ENCODE measurements around the gene TMEM50A. TPM values are rescaled to one million over a fixed set of nuclear protein-coding genes. Genes with fewer than 3 reads are reported as not detected.

Gene TMEM50A
- total and polyA plus RNA-seq, 9 of the 15 experiments (the other 6 are each of a cell fraction or from before 2014, with no cell fraction given) = 43.7 to 195 (median 137) TPM

- TF ChIP-seq CREB3L1 (IDR thresholded peaks at IDR 0.05; ENCODE audit: borderline replicate concordance, low read depth) = 0 out of 2 replicates have a peak, but pooled peaks have one; percentile 29
- TF ChIP-seq MEIS2 (IDR thresholded peaks at IDR 0.05; ENCODE audit: partially characterized antibody) = no peak
- no peak for TF ChIP-seq CEBPG (CRISPR knock-in tag; IDR thresholded peaks at IDR 0.05)
- peak; percentile 23 to 65; a peak in 3 of 4 replicates for TF ChIP-seq CEBPG (tag; conservative IDR thresholded peaks at IDR 0.05 in 1 of 2, IDR thresholded peaks at IDR 0.05 in 1 of 2)
- TF ChIP-seq MCM5 (IDR thresholded peaks at IDR 0.05; ENCODE audit: low read depth) = no peak
- TF ChIP-seq YY1 (IDR thresholded peaks at IDR 0.05; ENCODE audit: borderline replicate concordance in 1 of 3, control insufficient read depth in 1 of 3, extremely low read depth in 1 of 3, insufficient read depth in 3 of 3, insufficient read length in 1 of 3, insufficient replicate concordance in 2 of 3, low read depth in 1 of 3, low read length in 2 of 3) = peak in 1 of 3 experiments; percentile 51
- peak; percentile 46; the same call in 1 of the 2 replicates for TF ChIP-seq POLR2H (tag; IDR thresholded peaks at IDR 0.05; ENCODE audit: low read depth)
- TF ChIP-seq ZNF583 (CRISPR knock-in tag; IDR thresholded peaks at IDR 0.05) = peak; percentile 90
- TF ChIP-seq CBFA2T2 (conservative IDR thresholded peaks at IDR 0.05) = no peak
- peak; percentile 97 for TF ChIP-seq FOSL1 (tag; conservative IDR thresholded peaks at IDR 0.05)
- TF ChIP-seq STAT5A (IDR thresholded peaks at IDR 0.05; ENCODE audit: borderline replicate concordance, low read length) = no peak
- peak; percentile 58; the same call in 1 of the 2 replicates for TF ChIP-seq TFE3 (CRISPR knock-in tag; IDR thresholded peaks at IDR 0.05)
- no peak for TF ChIP-seq ARID4B (CRISPR knock-in tag; IDR thresholded peaks at IDR 0.05)
- no peak for TF ChIP-seq MTF1 (CRISPR knock-in tag; IDR thresholded peaks at IDR 0.05; ENCODE audit: borderline replicate concordance)
- no peak for TF ChIP-seq ZNF311 (CRISPR knock-in tag; IDR thresholded peaks at IDR 0.05)
- no peak for TF ChIP-seq ZBED1 (IDR thresholded peaks at IDR 0.05)
- no peak for TF ChIP-seq ZNF445 (CRISPR knock-in tag; IDR thresholded peaks at IDR 0.05; ENCODE audit: low read depth)
- peak; percentile 55 for TF ChIP-seq C11orf30 (IDR thresholded peaks at IDR 0.05; ENCODE audit: low read depth)
These were observed 22.8 kb downstream of the TMEM50A start (continued) for GRCh38 chr1:25360596-25361581.
